ENCODE results near the gene OPHN1. TPM values are rescaled to one million over a fixed set of nuclear protein-coding genes. Genes with fewer than 3 reads are reported as not detected.

The OPHN1 gene
- total and polyA plus RNA-seq, 12 donors: 1.2 to 9.1 (median 5.2) TPM

DNA sequence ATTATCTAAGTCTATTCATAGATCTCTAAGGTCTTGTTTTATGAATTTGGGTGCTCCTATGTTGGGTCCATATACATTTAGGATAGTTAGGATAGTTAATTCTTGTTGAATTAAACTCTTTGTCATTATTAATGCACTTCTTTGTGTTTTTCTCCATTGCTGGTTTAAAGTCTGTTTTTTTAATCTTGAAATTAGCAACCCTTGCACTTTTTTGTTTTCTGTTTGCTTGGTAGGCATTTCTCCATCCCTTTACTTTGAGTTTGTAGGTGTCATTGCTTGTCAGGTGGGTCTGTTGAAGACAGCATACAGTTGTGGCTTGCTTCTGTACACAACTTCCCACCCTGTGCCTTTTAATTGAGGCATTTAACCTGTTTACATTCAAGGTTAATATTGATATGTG lies 434.8 kb downstream of the OPHN1 start:
- no peak overlapping the region for H3K4me3 ChIP-seq
- TF ChIP-seq, protein P1, sequence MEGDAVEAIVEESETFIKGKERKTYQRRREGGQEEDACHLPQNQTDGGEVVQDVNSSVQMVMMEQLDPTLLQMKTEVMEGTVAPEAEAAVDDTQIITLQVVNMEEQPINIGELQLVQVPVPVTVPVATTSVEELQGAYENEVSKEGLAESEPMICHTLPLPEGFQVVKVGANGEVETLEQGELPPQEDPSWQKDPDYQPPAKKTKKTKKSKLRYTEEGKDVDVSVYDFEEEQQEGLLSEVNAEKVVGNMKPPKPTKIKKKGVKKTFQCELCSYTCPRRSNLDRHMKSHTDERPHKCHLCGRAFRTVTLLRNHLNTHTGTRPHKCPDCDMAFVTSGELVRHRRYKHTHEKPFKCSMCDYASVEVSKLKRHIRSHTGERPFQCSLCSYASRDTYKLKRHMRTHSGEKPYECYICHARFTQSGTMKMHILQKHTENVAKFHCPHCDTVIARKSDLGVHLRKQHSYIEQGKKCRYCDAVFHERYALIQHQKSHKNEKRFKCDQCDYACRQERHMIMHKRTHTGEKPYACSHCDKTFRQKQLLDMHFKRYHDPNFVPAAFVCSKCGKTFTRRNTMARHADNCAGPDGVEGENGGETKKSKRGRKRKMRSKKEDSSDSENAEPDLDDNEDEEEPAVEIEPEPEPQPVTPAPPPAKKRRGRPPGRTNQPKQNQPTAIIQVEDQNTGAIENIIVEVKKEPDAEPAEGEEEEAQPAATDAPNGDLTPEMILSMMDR (IDR thresholded peaks at IDR 0.05): no peak
- TF ChIP-seq POLR2A (IDR thresholded peaks at IDR 0.05): no peak
- no peaks in the 10 kb centered on the region for H3K27me3 ChIP-seq
- H3K4me1 ChIP-seq (replicated peaks in 1 of 2): no peaks in the 10 kb centered on the region
- no peaks in the 10 kb centered on the region for H3K9me3 ChIP-seq (replicated peaks in 1 of 3)
- DNase-seq: no peak
- no peak overlapping the region for H3K27ac ChIP-seq
- H3K36me3 ChIP-seq (replicated peaks in 1 of 2): no peaks in the 10 kb centered on the region
- intact Hi-C loops (cut with DNase I): no loop called here

Small RNA genes lying within 50 kb of the gene (small RNA-seq; reads per million reads assigned to genes)
- gene RF00019: 0 reads per million in 2 donors
- gene RNU6-1225P: 0 to 0.12 reads per million in 2 donors

Other genes with a start within 250 kb of the OPHN1 start
- gene YIPF6, start 65.6 kb upstream of the OPHN1 start, total RNA-seq: 10 to 100 TPM; 23.4 to 60.3 (median 39.5) TPM
- gene YIPF6, start 65.6 kb upstream of the OPHN1 start, polyA plus RNA-seq: 10 to 100 TPM in 1 of 3 donors, 1 to 10 TPM in 2; 5.9 to 30.6 (median 6.3) TPM
- 10 to 100 TPM in 6 of 9 donors, 1 to 10 TPM in 3; 6.4 to 19.6 (median 10.7) TPM for gene STARD8, start 214.2 kb upstream of the OPHN1 start, total RNA-seq
- 1 to 10 TPM; 2.8 to 4.9 (median 3.6) TPM for gene STARD8, start 214.2 kb upstream of the OPHN1 start, polyA plus RNA-seq

Measured in adrenal gland (tissue), 12 donors.